Measurements from ENCODE around the gene SCGB1C1. TPM values are rescaled to one million over a fixed set of nuclear protein-coding genes. Genes with fewer than 3 reads are reported as not detected.
A peak's percentile ranks its signal among the peaks of the same experiment; 100 is the strongest.

The SCGB1C1 gene
- total and polyA plus RNA-seq, 2 of the 8 experiments (the other 6 are each of a cell fraction or from before 2014, with no cell fraction given) = not detected

DNA sequence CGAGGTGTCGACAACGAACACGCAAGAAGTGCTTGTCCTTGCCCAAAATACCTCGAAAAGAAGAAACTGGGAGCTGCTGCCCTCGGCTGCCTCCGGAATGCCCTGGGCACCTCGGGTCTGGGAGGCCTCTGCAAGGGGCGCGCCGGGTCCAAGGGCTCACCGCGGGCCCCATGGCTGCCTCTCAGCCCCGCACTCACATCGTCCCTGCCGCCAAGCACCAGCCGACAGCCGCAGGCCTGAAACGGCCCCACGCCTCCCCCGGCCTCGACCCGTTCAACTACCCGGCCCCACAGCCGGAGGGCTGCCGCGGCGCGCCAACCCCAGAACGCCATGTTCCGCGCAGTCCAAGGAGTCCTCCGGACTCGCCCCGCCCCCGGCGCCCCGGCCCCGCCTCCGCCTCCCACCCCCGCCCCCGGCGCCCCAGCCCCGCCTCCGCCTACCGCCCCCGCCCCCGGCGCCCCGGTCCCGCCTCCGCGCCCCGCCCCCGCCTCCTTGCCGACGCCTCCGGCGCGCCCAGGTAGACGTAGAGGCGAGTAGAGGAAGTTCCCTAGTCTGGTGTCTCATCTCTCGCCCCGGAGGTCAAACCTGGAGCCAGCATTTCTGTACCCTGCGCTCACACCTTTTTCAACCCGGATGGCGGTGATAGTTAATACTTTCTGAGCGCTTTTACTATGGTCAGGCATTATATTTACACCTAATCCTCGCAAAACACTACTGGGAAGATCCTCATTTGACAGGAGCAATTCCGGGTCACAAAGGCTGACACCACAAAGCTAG, 43.3 kb downstream of the SCGB1C1 start, which contains the start of gene SIRT3 (continued):
- TF ChIP-seq CHD7 (IDR thresholded peaks at IDR 0.05; ENCODE audit: insufficient replicate concordance, low read length) (no peak), JUND (IDR thresholded peaks at IDR 0.05; ENCODE audit: low read length) (no peak), KDM5A (IDR thresholded peaks at IDR 0.05; ENCODE audit: low read length) (no peak), JUN (IDR thresholded peaks at IDR 0.05; ENCODE audit: low read depth, low read length) (no peak), KDM4A (IDR thresholded peaks at IDR 0.05; ENCODE audit: low read depth, low read length, severe bottlenecking) (peak; percentile 82), RFX5 (IDR thresholded peaks at IDR 0.05; ENCODE audit: borderline replicate concordance, low read depth, low read length) (no peak), PHF8 (conservative IDR thresholded peaks at IDR 0.05; ENCODE audit: low read depth, low read length) (peak; percentile 82), ATF3 (IDR thresholded peaks at IDR 0.05; ENCODE audit: insufficient read depth, low read depth, low read length) (no peak)
- TF ChIP-seq, protein P1, sequence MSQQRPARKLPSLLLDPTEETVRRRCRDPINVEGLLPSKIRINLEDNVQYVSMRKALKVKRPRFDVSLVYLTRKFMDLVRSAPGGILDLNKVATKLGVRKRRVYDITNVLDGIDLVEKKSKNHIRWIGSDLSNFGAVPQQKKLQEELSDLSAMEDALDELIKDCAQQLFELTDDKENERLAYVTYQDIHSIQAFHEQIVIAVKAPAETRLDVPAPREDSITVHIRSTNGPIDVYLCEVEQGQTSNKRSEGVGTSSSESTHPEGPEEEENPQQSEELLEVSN (IDR thresholded peaks at IDR 0.05) = no peak

Measured in H1 (cell line).